Right lobe of liver (tissue), 4 donors: Measurements from ENCODE around the gene KCNQ1.

ENCODE experiments used
- CTCF ChIP-seq, 4 donors: fragments of 200-600 bp in 3 of 4; fragments of 450-650 bp in 1 of 4; IDR thresholded peaks; one replicate each; pipeline versions ENCODE4 v1.5.1 to v1.8.0; 2016 to 2022; ENCODE audit warnings: antibody characterized with exemption in 4 of 4, mild to moderate bottlenecking in 2 of 4
- POLR2A ChIP-seq: fragments of 450-650 bp; IDR thresholded peaks from one replicate; pipeline ENCODE4 v1.6.1; 2017; ENCODE audit warnings: antibody characterized with exemption, mild to moderate bottlenecking
- donor health status: DM: no; HTN: no; CAD: no.
- donor health status: DM: no; HTN: no; CAD: no.
- donor health status: DM: no; HTN: yes; CAD: no.

- TF ChIP-seq CTCF (IDR thresholded peaks at IDR 0.05) (no peak), POLR2A (no peak)
Measured at GRCh38 chr11:2821891-2822290, 377.1 kb downstream of the KCNQ1 start.
